ENCODE data around the gene AFMID.

Gene AFMID

GRCh38 chr17:78163881-78164747 is 23.0 kb upstream of the AFMID start:
- H3K4me3 ChIP-seq (ENCODE audit: low read depth, low read length), result no peak overlapping the region
- TF ChIP-seq CTCF (IDR thresholded peaks at IDR 0.05; ENCODE audit: control insufficient read depth, extremely low read depth, insufficient read depth), result no peak
- DNase-seq (ENCODE audit: low read depth), result no peak

GRCh38 chr17:78164748-78165607 is 22.2 kb upstream of the AFMID start:
- TF ChIP-seq CTCF (IDR thresholded peaks at IDR 0.05; ENCODE audit: control insufficient read depth, extremely low read depth, insufficient read depth), result no peak
- no peak for DNase-seq (ENCODE audit: low read depth)
- H3K4me3 ChIP-seq (ENCODE audit: low read depth, low read length), result no peak overlapping the region

GRCh38 chr17:78166416-78166815 is 20.7 kb upstream of the AFMID start:
- no peak for DNase-seq (ENCODE audit: low read depth)
- no peak overlapping the region for H3K4me3 ChIP-seq (ENCODE audit: low read depth, low read length)
- no peak for TF ChIP-seq CTCF (IDR thresholded peaks at IDR 0.05; ENCODE audit: control insufficient read depth, extremely low read depth, insufficient read depth)

- 0 out of 2 replicates have a peak, but pooled peaks have one; percentile 6 for TF ChIP-seq CTCF (IDR thresholded peaks at IDR 0.05; ENCODE audit: control insufficient read depth, extremely low read depth, insufficient read depth)
- peak; percentile 30 for DNase-seq (ENCODE audit: low read depth)
- H3K4me3 ChIP-seq (ENCODE audit: low read depth, low read length), result peak within 1 kb of the TSS; percentile 80
Measured at GRCh38 chr17:78168242-78168902, 18.8 kb upstream of the AFMID start, which contains the start of gene SYNGR2. TSS of gene SYNGR2 (plus strand) at chr17:78168581. CDS start at chr17:78168617, 36 bp downstream.

GRCh38 chr17:78168903-78169793 is 18.0 kb upstream of the AFMID start:
- H3K4me3 ChIP-seq (ENCODE audit: low read depth, low read length), result peak overlapping the region; percentile 80
- DNase-seq (ENCODE audit: low read depth), result peak; percentile 68
- TF ChIP-seq CTCF (IDR thresholded peaks at IDR 0.05; ENCODE audit: control insufficient read depth, extremely low read depth, insufficient read depth), result no peak

Measured in LNCaP clone FGC (cell line).